GM06990 (cell line): ENCODE data around the gene APOC3.

ENCODE experiments used
- DNase-seq: peaks from one replicate; pipeline ENCODE4 v3.0.0-alpha.2; 2011; ENCODE audit not compliant: insufficient read length; ENCODE audit errors: extremely low read depth
- H3K27me3 ChIP-seq: replicated peaks from 2 replicates; pipeline ENCODE4 v1.6.0; 2011; ENCODE audit warnings: low read length; ENCODE audit not compliant: control insufficient read depth, insufficient read depth
- H3K36me3 ChIP-seq: 2 replicates; pipeline ENCODE4 v1.5.1; 2011; ENCODE audit warnings: low read length; ENCODE audit not compliant: control insufficient read depth, insufficient read depth
- H3K4me3 ChIP-seq: replicated peaks from 2 replicates; pipeline ENCODE4 v1.5.1; 2011; ENCODE audit warnings: low read depth, mild to moderate bottlenecking, control low read depth, low read length
- TF ChIP-seq, protein P1 (sequence below): IDR thresholded peaks from 2 replicates; pipeline ENCODE4 v1.5.1; 2011; ENCODE audit warnings: low read length, control low read depth, mild to moderate bottlenecking, inconsistent platforms; ENCODE audit not compliant: insufficient read depth, poor library complexity, severe bottlenecking

Gene APOC3

GRCh38 chr11:116837231-116838091 is 7.8 kb downstream of the APOC3 start, which contains the start of gene APOA1:
APOA1 (minus strand) TSS chr11:116837622; CDS start chr11:116837387, 235 bp downstream.
- no peaks in the 10 kb centered on the region for H3K27me3 ChIP-seq
- H3K4me3 ChIP-seq = no peak within 1 kb of the TSS
- TF ChIP-seq, protein P1, sequence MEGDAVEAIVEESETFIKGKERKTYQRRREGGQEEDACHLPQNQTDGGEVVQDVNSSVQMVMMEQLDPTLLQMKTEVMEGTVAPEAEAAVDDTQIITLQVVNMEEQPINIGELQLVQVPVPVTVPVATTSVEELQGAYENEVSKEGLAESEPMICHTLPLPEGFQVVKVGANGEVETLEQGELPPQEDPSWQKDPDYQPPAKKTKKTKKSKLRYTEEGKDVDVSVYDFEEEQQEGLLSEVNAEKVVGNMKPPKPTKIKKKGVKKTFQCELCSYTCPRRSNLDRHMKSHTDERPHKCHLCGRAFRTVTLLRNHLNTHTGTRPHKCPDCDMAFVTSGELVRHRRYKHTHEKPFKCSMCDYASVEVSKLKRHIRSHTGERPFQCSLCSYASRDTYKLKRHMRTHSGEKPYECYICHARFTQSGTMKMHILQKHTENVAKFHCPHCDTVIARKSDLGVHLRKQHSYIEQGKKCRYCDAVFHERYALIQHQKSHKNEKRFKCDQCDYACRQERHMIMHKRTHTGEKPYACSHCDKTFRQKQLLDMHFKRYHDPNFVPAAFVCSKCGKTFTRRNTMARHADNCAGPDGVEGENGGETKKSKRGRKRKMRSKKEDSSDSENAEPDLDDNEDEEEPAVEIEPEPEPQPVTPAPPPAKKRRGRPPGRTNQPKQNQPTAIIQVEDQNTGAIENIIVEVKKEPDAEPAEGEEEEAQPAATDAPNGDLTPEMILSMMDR = no peak
- no peaks in the 10 kb centered on the region for H3K36me3 ChIP-seq
- no peak for DNase-seq

DNA sequence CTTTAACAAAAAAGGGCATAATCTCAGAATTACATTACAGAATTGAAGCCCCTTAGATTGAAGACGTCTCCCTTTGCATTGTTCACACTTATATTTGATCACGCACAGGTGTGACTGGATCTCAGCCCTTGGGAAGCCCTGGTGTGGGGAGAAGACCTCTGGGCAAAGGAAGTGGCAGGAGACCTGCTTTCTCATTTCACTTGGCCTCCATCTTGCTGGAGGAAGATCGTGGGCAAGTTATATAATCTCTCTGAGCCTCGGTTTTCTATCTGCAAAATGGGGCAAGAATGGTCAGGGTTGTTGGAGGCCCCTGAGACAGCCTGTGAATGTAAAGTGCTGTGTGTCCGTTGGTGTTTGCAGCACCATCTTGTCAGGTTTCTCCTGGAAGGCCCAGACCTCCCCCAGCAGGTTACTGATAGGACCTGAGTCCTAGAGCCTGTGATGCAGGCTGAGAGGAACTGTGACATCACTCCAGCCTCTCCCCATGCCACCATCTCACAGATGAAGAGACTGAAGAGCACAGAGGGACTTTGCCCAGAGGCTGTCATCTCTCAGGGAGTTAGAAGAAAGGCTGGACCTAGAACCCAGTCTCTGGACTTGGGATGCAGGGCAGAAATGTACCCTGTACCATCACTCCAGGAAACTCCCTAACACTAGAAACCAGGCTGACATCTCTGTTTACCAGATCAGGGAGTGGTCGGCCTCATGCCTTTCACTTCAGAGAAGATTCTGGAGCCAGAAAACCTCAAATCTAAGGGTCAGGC is 8.8 kb downstream of the APOC3 start:
- Histone ChIP-seq H3K36me3 (peaks cover 3% of the 10 kb centered on the region), H3K27me3 (no peaks in the 10 kb centered on the region), H3K4me3 (no peak overlapping the region)
- no peak for DNase-seq
- TF ChIP-seq, protein P1 = no peak

GRCh38 chr11:116840224-116840745 is 10.6 kb downstream of the APOC3 start:
- H3K36me3 ChIP-seq = peaks cover 9% of the 10 kb centered on the region
- DNase-seq = no peak
- TF ChIP-seq, protein P1 = peak; percentile 13
- H3K27me3 ChIP-seq = no peaks in the 10 kb centered on the region
- no peak overlapping the region for H3K4me3 ChIP-seq

DNA sequence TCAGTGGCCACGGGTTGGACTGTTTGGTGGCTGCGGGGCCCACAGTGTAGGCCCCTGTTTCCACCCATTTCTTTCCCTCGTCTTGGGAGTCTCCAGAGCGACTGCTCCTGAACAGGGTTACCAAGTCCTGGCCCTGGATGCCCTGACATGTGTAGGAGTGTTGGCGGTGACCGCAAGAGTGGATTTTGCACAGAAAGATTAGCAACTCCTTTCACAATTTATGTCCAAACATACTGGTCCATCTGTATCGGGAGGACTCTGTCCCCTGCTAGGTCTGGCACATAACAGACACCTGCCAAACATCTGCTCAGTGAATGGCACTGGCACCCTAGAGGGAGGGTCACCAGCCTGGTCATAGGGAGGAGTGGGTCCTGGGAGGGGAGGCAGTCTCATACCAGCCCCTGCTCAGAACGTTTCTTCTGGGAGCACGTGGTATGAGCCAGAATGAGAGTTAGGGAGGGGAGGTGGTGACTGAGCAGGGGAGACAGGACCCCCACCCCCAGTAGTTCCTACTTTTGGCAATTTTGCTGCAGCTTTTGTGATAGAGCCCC is 11.1 kb downstream of the APOC3 start:
- DNase-seq = no peak
- Histone ChIP-seq H3K4me3 (no peak overlapping the region), H3K36me3 (peaks cover 14% of the 10 kb centered on the region), H3K27me3 (no peaks in the 10 kb centered on the region)
- TF ChIP-seq, protein P1 = no peak

DNA sequence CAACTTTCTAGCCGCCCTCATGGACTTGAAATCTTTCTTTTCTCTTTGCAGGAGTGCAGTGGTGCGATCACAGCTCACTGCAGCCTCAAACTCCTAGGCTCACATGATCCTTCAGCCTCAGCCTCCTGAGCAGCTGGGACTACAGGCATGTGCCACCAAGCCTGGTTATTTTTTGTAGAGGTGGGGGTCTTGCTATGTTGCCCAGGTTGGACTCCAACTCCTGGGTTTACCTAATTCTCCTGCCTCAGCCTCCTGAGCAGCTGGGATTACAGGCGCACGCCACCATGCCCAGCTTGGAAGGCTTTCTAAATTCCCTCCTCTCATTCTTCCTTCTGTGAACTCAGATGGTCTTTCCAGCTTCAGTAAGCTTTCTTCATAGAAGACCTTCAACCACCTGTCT is 12.4 kb downstream of the APOC3 start:
- no peak for DNase-seq
- Histone ChIP-seq H3K36me3 (peaks cover 18% of the 10 kb centered on the region), H3K27me3 (no peaks in the 10 kb centered on the region), H3K4me3 (no peak overlapping the region)
- TF ChIP-seq, protein P1 = no peak
